D721Med (cell line): ENCODE measurements around the gene SLC31A1.
"Not testable (repeated sequence)": the region's sequence is repeated elsewhere in the genome, so short reads cannot be mapped to it uniquely, and the experiment has no call there.

ENCODE experiments used
- DNase-seq: peaks from one replicate; pipeline ENCODE4 v3.0.0; 2011; ENCODE audit warnings: low spot score; ENCODE audit not compliant: insufficient read length
- FAIRE-seq: peaks from 2 replicates; lab custom pipeline; 2011; peaks lifted over from hg19 to GRCh38; lab: Jason Lieb, UNC
- TF ChIP-seq, protein P1 (sequence below): IDR thresholded peaks from 2 replicates; pipeline ENCODE4 v1.5.1; 2012; ENCODE audit warnings: mild to moderate bottlenecking, control low read depth; ENCODE audit not compliant: insufficient read depth; ENCODE audit errors: missing control alignments

SLC31A1 gene

DNA sequence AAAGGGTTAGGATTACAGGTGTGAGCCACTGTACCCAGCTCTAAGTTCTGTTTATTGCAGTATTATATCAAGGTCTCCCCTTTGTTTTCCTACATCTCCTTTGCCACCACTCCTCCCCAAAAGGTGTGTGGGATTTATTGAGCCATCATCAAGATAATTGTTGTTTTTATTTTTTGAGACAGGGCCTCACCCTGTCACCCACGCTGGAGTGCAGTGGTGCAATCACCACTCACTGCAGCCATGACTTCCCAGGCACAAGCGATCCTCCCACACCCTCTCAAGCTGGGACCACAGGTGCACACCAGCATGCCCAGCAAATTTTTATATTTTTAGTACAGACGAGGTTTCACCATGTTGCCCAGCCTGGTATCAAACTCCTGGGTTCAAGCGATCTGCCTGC, 24.6 kb downstream of the SLC31A1 start:
- DNase-seq (no peak), FAIRE-seq (no peak)

DNA sequence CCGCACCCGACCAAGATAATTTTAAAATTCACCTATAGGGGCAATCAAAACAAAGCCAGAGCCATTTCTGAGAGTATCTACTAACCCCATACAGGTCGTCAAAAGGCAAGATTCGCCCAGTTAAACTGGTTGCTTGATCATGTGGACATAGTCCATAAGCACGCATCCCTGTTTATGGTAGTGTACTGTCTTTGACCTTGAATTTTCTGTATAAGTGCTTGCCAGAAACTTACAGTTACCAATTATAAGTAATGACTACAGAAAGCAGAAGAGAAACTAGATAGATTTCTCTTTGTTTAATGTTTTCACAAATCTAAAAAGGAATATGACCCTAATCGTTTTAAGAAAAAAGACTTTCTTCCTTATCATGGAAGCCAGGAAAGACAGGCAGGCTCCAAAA, 25.6 kb downstream of the SLC31A1 start:
- TF ChIP-seq, protein P1, sequence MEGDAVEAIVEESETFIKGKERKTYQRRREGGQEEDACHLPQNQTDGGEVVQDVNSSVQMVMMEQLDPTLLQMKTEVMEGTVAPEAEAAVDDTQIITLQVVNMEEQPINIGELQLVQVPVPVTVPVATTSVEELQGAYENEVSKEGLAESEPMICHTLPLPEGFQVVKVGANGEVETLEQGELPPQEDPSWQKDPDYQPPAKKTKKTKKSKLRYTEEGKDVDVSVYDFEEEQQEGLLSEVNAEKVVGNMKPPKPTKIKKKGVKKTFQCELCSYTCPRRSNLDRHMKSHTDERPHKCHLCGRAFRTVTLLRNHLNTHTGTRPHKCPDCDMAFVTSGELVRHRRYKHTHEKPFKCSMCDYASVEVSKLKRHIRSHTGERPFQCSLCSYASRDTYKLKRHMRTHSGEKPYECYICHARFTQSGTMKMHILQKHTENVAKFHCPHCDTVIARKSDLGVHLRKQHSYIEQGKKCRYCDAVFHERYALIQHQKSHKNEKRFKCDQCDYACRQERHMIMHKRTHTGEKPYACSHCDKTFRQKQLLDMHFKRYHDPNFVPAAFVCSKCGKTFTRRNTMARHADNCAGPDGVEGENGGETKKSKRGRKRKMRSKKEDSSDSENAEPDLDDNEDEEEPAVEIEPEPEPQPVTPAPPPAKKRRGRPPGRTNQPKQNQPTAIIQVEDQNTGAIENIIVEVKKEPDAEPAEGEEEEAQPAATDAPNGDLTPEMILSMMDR, result no peak
- DNase-seq (no peak), FAIRE-seq (no peak)

More for the DNA sequence above, 24.6 kb downstream of the SLC31A1 start:
- TF ChIP-seq, protein P1, result no peak

DNA sequence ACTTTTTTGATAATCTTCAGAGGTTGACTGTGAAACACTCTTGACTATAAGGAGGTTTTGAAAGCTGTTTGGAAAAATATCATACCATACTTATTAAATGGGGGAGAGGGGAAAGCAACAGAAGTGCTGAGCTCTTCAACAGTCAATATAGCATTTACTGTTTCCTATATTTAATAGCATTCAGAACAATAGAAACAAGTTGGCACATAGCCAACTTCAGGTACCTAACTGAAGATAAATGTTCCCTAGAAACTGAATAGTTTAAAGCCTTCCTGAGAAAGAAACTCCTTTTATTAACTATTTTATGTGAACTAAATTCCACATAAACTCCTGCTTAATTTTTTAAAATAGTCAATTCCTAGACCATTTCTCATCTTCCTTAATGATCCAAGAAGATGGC, 26.3 kb downstream of the SLC31A1 start:
- DNase-seq (no peak), FAIRE-seq (no peak)
- TF ChIP-seq, protein P1, result no peak

DNA sequence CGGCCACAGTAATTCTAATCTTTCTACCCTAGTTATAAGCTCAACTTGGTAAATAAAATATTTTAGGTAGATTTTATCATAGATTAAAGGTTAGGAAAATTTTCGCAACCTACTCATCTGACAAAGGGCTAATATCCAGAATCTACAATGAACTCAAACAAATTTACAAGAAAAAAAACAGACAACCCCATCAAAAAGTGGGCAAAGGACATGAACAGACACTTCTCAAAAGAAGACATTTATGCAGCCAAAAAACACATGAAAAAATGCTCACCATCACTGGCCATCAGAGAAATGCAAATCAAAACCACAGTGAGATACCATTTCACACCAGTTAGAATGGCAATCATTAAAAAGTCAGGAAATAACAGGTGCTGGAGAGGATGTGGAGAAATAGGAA, 28.3 kb downstream of the SLC31A1 start:
- not testable (repeated sequence) for FAIRE-seq, DNase-seq

DNA sequence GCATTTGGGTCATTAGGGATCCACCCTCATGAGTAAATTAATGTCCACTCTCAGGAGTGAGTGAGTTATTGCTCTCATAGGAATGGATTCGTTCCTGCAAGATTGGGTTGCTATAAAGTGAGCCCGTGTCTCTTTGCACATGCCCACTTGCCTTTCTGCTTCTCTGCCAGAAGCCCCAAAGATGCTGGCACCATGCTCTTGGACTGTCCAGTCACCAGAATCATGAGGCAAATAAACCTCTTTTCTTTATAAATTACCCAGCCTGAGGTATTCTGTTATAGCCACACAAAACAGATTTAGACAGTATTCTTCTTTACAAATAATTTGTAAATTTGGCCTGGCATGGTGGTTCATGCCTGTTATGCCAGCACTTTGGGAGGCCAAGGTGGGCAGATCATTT, 29.5 kb downstream of the SLC31A1 start:
- TF ChIP-seq, protein P1, result no peak
- no peak for DNase-seq
- no peak for FAIRE-seq

DNA sequence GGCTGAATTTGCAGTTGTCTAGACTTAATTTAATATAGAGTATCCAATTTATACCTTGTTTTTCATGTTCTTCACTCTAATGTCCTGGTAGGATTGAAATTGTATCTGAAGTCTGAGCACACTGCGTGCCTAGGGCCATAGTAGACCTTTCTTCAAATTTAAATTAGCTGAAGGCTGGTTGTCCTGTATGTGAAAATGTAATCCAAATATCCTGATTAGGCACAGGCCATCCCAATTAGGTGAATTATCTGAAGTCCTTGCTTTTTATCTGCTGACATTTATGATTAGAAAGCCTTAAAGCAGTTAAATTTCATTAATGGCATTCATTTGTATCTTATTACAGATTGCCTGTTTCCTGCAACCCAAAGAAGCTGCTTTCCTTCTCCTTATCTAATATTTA, 33.6 kb downstream of the SLC31A1 start:
- TF ChIP-seq, protein P1, result no peak
- FAIRE-seq (no peak), DNase-seq (no peak)

DNA sequence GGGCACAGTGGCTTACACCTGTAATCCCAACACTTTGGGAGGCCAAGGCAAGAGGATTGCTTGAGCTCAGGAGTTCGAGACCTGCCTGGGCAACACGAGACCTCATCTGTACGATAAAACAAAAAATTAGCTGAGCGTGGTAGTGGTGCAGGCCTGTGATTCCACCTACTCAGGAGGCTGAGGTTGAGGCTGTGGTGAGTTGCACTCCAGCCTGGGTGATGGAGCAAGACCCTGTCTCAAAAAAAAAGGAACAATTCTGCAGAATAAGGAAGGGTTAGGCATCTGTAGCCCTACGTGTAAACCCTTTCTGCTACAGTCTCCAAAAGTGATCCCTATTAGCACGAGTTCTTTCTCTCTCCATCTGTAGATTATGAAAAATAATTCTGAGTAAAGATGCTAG, 34.1 kb downstream of the SLC31A1 start:
- no peak for DNase-seq
- no peak for FAIRE-seq
- TF ChIP-seq, protein P1, result no peak

DNA sequence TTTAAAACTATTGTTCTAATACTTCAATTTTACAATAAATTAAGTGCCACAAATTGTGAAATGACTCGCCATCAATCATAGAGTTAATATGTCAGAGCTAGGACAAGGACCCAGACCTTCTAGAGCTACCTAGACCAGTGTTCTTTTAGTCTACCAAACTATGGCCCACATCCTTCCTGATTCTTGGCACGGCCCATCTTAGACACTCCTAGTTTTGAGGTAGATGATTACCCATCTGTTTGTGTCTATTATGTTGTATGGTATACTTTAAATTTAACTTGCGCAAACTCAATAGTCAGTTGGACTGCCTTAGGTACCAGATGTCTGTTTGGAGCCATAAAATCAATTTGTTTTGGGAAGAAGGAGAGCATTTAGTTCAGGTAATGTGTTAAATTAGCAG, 36.5 kb downstream of the SLC31A1 start:
- no peak for DNase-seq
- FAIRE-seq, result no peak
- TF ChIP-seq, protein P1, result no peak
